ENCODE data around the gene ANO7. TPM values are rescaled to one million over a fixed set of nuclear protein-coding genes. Genes with fewer than 3 reads are reported as not detected.

Gene ANO7
- total RNA-seq, 2 donors from 2014 or later, result 2.8 to 7.1 TPM

- Mint-ChIP-seq H3K36me3 (peaks cover 38% of the 10 kb centered on the region), H3K27me3 (no peaks in the 10 kb centered on the region), H3K27ac (no peak overlapping the region), H3K4me3 (no peak overlapping the region), H3K9me3 (no peaks in the 10 kb centered on the region), H3K4me1 (ENCODE audit: low read depth in 2 of 2) (peaks cover 10 to 12% of the 10 kb centered on the region in 2 donors)
- ATAC-seq (no peak), DNase-seq (ENCODE audit: low spot score) (no peak)
These were observed 47.5 kb downstream of the ANO7 start for GRCh38 chr2:241235859-241236593.

- H3K4me3 Mint-ChIP-seq, result no peak overlapping the region
- peaks cover 36% of the 10 kb centered on the region for H3K36me3 Mint-ChIP-seq
- ATAC-seq (no peak), DNase-seq (ENCODE audit: low spot score) (no peak)
- H3K4me1 Mint-ChIP-seq (ENCODE audit: low read depth in 2 of 2), result peaks cover 3 to 7% of the 10 kb centered on the region in 2 donors
- H3K9me3 Mint-ChIP-seq, result no peaks in the 10 kb centered on the region
- no peak overlapping the region for H3K27ac Mint-ChIP-seq
- H3K27me3 Mint-ChIP-seq, result no peaks in the 10 kb centered on the region
These were observed 48.6 kb downstream of the ANO7 start for GRCh38 chr2:241237047-241237446.

GRCh38 chr2:241237949-241238371 is 49.5 kb downstream of the ANO7 start:
- no peak for ATAC-seq
- no peak overlapping the region for H3K27ac Mint-ChIP-seq

GRCh38 chr2:241238693-241239198 is 50.3 kb downstream of the ANO7 start:
- Mint-ChIP-seq H3K27me3 (no peaks in the 10 kb centered on the region), H3K4me3 (no peak overlapping the region), H3K9me3 (no peaks in the 10 kb centered on the region), H3K4me1 (ENCODE audit: low read depth in 2 of 2) (peaks cover 3 to 9% of the 10 kb centered on the region in 2 donors), H3K27ac (no peak overlapping the region), H3K36me3 (peaks cover 39% of the 10 kb centered on the region)
- DNase-seq (ENCODE audit: low spot score) (no peak), ATAC-seq (no peak)

More at GRCh38 chr2:241237949-241238371, 49.5 kb downstream of the ANO7 start:
- Mint-ChIP-seq H3K36me3 (peaks cover 36% of the 10 kb centered on the region), H3K4me3 (no peak overlapping the region), H3K9me3 (no peaks in the 10 kb centered on the region), H3K27me3 (no peaks in the 10 kb centered on the region), H3K4me1 (ENCODE audit: low read depth in 2 of 2) (peaks cover 3 to 9% of the 10 kb centered on the region in 2 donors)
- no peak for DNase-seq (ENCODE audit: low spot score)

GRCh38 chr2:241239552-241240202 is 51.2 kb downstream of the ANO7 start:
- Mint-ChIP-seq H3K4me3 (no peak overlapping the region), H3K27me3 (no peaks in the 10 kb centered on the region), H3K4me1 (ENCODE audit: low read depth in 2 of 2) (peaks cover 3 to 14% of the 10 kb centered on the region in 2 donors), H3K9me3 (no peaks in the 10 kb centered on the region), H3K27ac (peak overlapping the region in 1 of 2 donors; percentile 74), H3K36me3 (peaks cover 40% of the 10 kb centered on the region)
- ATAC-seq, result no peak
- no peak for DNase-seq (ENCODE audit: low spot score)

- H3K27ac Mint-ChIP-seq, result no peak overlapping the region
These were observed 52.0 kb downstream of the ANO7 start for GRCh38 chr2:241240320-241241004.

GRCh38 chr2:241241669-241242068 is 53.2 kb downstream of the ANO7 start:
- Mint-ChIP-seq H3K4me1 (ENCODE audit: low read depth in 2 of 2) (peaks cover 3 to 14% of the 10 kb centered on the region in 2 donors), H3K27ac (no peak overlapping the region), H3K9me3 (no peaks in the 10 kb centered on the region), H3K36me3 (peaks cover 48% of the 10 kb centered on the region), H3K4me3 (no peak overlapping the region), H3K27me3 (no peaks in the 10 kb centered on the region)
- DNase-seq (ENCODE audit: low spot score) (no peak), ATAC-seq (no peak)

More at GRCh38 chr2:241240320-241241004, 52.0 kb downstream of the ANO7 start:
- peaks cover 37% of the 10 kb centered on the region for H3K36me3 Mint-ChIP-seq
- no peaks in the 10 kb centered on the region for H3K9me3 Mint-ChIP-seq
- no peaks in the 10 kb centered on the region for H3K27me3 Mint-ChIP-seq
- peaks cover 3 to 14% of the 10 kb centered on the region in 2 donors for H3K4me1 Mint-ChIP-seq (ENCODE audit: low read depth in 2 of 2)
- ATAC-seq (no peak), DNase-seq (ENCODE audit: low spot score) (no peak)
- no peak overlapping the region for H3K4me3 Mint-ChIP-seq

GRCh38 chr2:241242306-241242705 is 53.8 kb downstream of the ANO7 start:
- Mint-ChIP-seq H3K9me3 (no peaks in the 10 kb centered on the region), H3K4me3 (no peak overlapping the region), H3K4me1 (ENCODE audit: low read depth in 2 of 2) (peaks cover 3 to 14% of the 10 kb centered on the region in 2 donors), H3K36me3 (peaks cover 46% of the 10 kb centered on the region), H3K27me3 (no peaks in the 10 kb centered on the region), H3K27ac (no peak overlapping the region)
- ATAC-seq (no peak), DNase-seq (ENCODE audit: low spot score) (no peak)

GRCh38 chr2:241244368-241244767 is 55.9 kb downstream of the ANO7 start:
- H3K4me3 Mint-ChIP-seq, result no peak overlapping the region
- H3K9me3 Mint-ChIP-seq, result no peaks in the 10 kb centered on the region
- ATAC-seq (no peak), DNase-seq (ENCODE audit: low spot score) (no peak)
- peaks cover 55% of the 10 kb centered on the region for H3K36me3 Mint-ChIP-seq
- H3K27ac Mint-ChIP-seq, result peak overlapping the region in 1 of 2 donors; percentile 43
- no peaks in the 10 kb centered on the region for H3K27me3 Mint-ChIP-seq
- H3K4me1 Mint-ChIP-seq (ENCODE audit: low read depth in 2 of 2), result peaks cover 3 to 11% of the 10 kb centered on the region in 2 donors

GRCh38 chr2:241248289-241248688 is 59.8 kb downstream of the ANO7 start:
- Mint-ChIP-seq H3K36me3 (peaks cover 46% of the 10 kb centered on the region), H3K4me1 (ENCODE audit: low read depth in 2 of 2) (peaks cover 0 to 7% of the 10 kb centered on the region in 2 donors)
- DNase-seq (ENCODE audit: low spot score), result no peak

GRCh38 chr2:241248897-241249296 is 60.4 kb downstream of the ANO7 start:
- peaks cover 43% of the 10 kb centered on the region for H3K36me3 Mint-ChIP-seq
- ATAC-seq (no peak), DNase-seq (ENCODE audit: low spot score) (no peak)
- H3K4me3 Mint-ChIP-seq, result no peak overlapping the region
- H3K27me3 Mint-ChIP-seq, result no peaks in the 10 kb centered on the region
- H3K9me3 Mint-ChIP-seq, result no peaks in the 10 kb centered on the region
- H3K27ac Mint-ChIP-seq, result no peak overlapping the region
- peaks cover 0 to 8% of the 10 kb centered on the region in 2 donors for H3K4me1 Mint-ChIP-seq (ENCODE audit: low read depth in 2 of 2)

More at GRCh38 chr2:241248289-241248688, 59.8 kb downstream of the ANO7 start:
- Mint-ChIP-seq H3K4me3 (no peak overlapping the region), H3K27me3 (no peaks in the 10 kb centered on the region), H3K9me3 (no peaks in the 10 kb centered on the region), H3K27ac (no peak overlapping the region)
- no peak for ATAC-seq

- ATAC-seq, result no peak
- Mint-ChIP-seq H3K27ac (no peak overlapping the region), H3K27me3 (no peaks in the 10 kb centered on the region), H3K4me3 (no peak overlapping the region), H3K36me3 (peaks cover 38% of the 10 kb centered on the region), H3K4me1 (ENCODE audit: low read depth in 2 of 2) (peaks cover 0 to 3% of the 10 kb centered on the region in 2 donors), H3K9me3 (no peaks in the 10 kb centered on the region)
- no peak for DNase-seq (ENCODE audit: low spot score)
These were observed 61.2 kb downstream of the ANO7 start for GRCh38 chr2:241249654-241250053.

GRCh38 chr2:241252778-241253475 is 64.5 kb downstream of the ANO7 start:
- DNase-seq (ENCODE audit: low spot score) (no peak), ATAC-seq (no peak)
- no peak overlapping the region for H3K27ac Mint-ChIP-seq

More at GRCh38 chr2:241252778-241253475, 64.5 kb downstream of the ANO7 start:
- Mint-ChIP-seq H3K36me3 (peaks cover 29% of the 10 kb centered on the region), H3K4me3 (no peak overlapping the region), H3K4me1 (ENCODE audit: low read depth in 2 of 2) (peaks cover 14 to 22% of the 10 kb centered on the region in 2 donors), H3K27me3 (no peaks in the 10 kb centered on the region), H3K9me3 (no peaks in the 10 kb centered on the region)

Measured in natural killer cell treated with Interleukin-12 subunit alpha and Interleukin-12 subunit beta and Interleukin-15 and Interleukin-18, amount 100 ng/mL, for 72 hours (primary cell).